Anterior cingulate cortex (tissue), 58 donors: Measurements from ENCODE around the gene SLC25A28.

Experiments used
- DNase-seq, 58 donors: peaks; one replicate each; lab custom pipeline; 2025; lab: John Stamatoyannopoulos, UW

SLC25A28 gene

DNA sequence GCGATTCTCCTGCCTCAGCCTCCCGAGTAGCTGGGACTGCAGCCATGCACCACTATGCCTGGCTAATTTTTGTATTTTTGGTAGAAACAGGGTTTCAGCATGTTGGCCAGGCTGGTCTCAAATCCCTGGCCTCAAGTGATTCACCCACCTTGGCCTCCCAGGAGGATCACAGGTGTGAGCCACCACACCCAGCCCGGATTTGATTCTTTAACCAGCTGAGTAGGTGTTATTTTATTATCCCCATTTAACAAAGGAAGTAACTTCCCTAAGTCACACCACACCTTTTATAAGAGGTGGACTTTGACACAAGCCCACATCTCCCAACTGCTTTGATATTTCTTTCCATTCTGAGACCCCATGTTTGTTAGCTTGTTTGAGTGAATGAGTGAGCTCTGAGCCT is 25.0 kb downstream of the SLC25A28 start:
- no peak for DNase-seq

DNA sequence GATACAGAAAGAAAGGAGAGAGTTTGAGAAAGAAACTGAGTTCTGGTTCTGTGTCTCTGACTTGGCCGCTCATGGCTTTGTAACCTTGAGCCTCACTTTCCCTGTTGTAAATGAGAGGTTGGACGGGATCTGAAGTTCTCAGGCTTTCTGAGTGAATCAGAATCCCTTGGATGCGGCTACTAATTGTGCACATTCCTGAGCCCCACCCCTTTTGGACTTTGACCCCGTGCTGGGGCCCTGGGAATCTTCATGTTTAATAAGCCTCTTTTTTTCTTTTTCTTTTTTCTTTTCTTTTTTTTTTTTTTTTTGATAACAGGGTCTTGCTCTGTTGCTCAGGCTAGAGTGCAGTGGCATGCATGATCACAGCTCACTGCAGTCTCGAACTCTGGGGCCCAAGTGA is 26.9 kb downstream of the SLC25A28 start:
- DNase-seq, result no peak

DNA sequence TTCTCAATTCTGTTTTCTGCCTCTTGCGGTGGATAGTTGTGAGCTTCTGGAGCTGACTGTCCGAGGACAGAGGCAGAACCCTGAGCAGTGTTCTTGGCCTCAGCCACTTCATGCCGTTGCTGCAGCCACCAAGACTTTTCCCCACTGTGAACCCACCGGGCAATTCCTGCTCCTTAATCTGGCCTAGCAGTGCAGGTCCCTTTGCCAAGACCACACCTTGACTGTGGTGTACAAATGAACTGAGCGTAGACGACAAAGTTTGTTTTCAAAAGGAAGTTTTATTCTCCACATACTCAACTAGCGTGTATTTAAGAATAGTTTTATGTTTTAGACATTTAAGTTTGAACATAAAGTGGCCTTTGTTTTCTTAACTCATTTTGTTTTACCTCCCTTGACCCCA is 29.4 kb downstream of the SLC25A28 start:
- DNase-seq, result no peak

DNA sequence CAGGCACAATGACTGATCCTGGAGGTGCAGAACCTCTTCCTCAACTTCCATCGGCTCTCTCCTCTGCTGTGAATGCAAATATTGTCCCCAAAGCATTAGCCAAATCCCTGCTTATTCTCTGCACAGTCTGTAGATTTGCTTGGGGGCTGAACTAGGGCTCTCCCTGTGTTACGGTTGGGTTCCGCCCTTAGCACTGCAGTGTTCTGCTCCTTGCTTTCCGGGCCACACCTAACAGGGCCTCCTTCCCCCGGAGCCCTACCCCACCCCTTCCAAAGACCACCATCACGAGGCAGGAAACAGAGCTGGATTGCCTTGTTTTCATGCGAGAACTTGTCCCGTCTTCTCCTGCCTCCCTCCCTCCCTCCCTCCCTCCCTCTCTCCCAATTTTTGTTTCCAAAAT is 36.6 kb downstream of the SLC25A28 start:
- no peak for DNase-seq

GRCh38 chr10:99582255-99582770 is 37.9 kb downstream of the SLC25A28 start:
- DNase-seq, result no peak

GRCh38 chr10:99579971-99580370 is 40.3 kb downstream of the SLC25A28 start:
- no peak for DNase-seq

GRCh38 chr10:99573790-99574189 is 46.4 kb downstream of the SLC25A28 start:
- DNase-seq, result no peak

GRCh38 chr10:99571816-99572215 is 48.4 kb downstream of the SLC25A28 start:
- DNase-seq, result no peak

DNA sequence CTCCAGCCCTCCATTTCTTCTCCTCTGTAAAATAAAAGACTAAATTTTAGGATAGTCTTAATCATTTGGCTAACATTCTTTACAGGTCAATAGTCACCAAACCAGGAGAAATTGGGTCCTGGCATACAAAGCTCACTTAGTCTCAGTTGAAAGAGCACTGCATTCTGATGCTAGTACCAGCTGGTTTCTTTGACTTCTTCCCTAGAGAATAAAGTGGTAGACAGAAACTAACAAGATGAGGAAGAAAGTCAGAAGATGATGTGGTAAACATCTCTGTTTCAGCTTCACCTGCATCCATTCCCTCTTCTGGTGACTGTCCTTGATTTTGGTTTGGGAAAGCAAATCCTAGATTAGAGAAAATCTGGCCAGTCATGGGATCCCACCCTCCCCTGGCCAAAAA is 50.3 kb downstream of the SLC25A28 start:
- DNase-seq, result no peak

GRCh38 chr10:99569253-99569939 is 50.8 kb downstream of the SLC25A28 start:
- no peak for DNase-seq

DNA sequence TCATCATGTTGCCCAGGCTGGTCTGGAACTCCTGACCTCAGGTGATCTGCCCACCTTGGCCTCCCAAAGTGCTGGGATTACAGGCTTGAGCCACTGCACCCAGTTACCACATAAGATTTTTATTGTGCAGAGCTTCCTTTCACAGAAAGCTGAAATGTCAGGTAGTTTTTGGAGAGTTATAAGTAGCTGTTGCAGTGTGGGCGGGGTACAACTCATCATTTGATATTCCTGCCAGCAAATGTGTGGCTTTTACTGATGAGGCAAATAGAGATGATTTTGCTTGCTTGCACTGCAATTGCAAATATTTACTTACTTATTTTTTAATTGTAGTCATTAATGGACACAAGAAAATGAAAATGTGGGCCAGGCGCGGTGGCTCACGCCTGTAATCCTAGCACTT is 55.1 kb downstream of the SLC25A28 start:
- DNase-seq, result peak in 10 of 58 donors; percentile 0 to 26 (median 4)

DNA sequence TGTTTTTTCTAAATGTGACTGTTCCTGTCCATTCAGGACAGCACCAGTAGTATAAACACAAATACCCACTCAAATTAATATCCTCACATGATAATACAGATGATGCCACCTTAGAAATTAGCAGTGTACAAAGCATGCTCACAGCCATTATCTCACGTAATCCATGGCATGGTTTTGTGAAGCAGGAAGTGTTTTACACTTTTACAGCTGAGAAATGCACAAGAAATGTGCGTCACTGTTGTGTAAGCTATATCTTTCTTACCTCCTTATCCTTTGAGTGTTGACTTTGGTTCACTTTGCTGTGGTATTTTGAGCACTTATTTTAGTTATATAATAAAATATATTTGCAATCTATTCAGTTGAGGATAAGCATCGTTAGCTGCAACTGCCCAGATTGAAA is 55.9 kb downstream of the SLC25A28 start:
- no peak for DNase-seq

DNA sequence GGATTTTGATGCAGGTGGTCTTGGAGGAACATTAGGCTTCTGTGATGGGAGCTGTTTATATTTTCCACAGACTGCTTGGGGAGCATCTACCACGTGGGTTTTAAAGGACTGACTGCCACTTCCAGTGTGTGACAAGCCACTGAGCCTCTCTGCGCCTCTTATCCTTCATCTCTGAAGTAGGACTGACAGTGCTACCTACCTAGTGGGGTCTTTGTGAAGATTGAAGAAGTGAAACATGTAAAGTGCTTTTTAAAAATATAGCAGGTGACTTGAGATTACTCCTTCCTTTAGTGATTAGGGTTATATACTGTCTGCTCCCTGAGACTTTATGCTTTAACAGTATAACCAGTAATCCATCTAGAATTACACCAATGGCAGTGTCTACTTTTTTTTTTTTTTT is 57.6 kb downstream of the SLC25A28 start:
- no peak for DNase-seq
